GM12864 (cell line): ENCODE measurements around the gene LZTS3.
"Not testable (repeated sequence)": the region's sequence is repeated elsewhere in the genome, so short reads cannot be mapped to it uniquely, and the experiment has no call there.

Source experiments
- DNase-seq: peaks from one replicate; pipeline ENCODE4 v3.0.0-alpha.2; 2011; ENCODE audit warnings: low read depth
- H3K4me3 ChIP-seq: 2 replicates; pipeline ENCODE4 v1.5.1; 2011; ENCODE audit warnings: mild to moderate bottlenecking, low read depth, low read length, control low read depth
- TF ChIP-seq, protein P1 (sequence below): IDR thresholded peaks from 2 replicates; pipeline ENCODE4 v1.5.1; 2011; ENCODE audit warnings: low read depth, mild to moderate bottlenecking, moderate library complexity, low read length, control low read depth, inconsistent platforms; ENCODE audit errors: missing control alignments

The LZTS3 gene

DNA sequence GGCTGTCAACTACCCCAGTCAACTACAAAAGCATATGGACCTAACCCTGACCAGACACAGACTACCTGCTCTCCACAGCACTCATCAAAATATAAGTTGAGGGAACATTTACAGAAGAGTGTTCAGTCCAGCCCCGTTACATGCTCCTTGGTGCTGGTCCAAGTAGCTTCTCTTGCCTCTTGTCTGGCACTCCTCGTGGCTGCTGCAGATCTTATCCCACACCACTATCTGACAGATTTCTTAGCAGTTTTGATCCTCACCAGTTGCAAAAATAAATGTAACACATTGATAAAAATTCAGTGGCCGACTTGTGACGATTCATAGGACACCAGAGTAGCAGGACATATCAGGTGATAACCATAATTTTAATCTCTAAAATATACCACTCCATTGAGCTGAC, 44.3 kb downstream of the LZTS3 start:
- TF ChIP-seq, protein P1, sequence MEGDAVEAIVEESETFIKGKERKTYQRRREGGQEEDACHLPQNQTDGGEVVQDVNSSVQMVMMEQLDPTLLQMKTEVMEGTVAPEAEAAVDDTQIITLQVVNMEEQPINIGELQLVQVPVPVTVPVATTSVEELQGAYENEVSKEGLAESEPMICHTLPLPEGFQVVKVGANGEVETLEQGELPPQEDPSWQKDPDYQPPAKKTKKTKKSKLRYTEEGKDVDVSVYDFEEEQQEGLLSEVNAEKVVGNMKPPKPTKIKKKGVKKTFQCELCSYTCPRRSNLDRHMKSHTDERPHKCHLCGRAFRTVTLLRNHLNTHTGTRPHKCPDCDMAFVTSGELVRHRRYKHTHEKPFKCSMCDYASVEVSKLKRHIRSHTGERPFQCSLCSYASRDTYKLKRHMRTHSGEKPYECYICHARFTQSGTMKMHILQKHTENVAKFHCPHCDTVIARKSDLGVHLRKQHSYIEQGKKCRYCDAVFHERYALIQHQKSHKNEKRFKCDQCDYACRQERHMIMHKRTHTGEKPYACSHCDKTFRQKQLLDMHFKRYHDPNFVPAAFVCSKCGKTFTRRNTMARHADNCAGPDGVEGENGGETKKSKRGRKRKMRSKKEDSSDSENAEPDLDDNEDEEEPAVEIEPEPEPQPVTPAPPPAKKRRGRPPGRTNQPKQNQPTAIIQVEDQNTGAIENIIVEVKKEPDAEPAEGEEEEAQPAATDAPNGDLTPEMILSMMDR: no peak
- H3K4me3 ChIP-seq: no peak overlapping the region
- DNase-seq: no peak

DNA sequence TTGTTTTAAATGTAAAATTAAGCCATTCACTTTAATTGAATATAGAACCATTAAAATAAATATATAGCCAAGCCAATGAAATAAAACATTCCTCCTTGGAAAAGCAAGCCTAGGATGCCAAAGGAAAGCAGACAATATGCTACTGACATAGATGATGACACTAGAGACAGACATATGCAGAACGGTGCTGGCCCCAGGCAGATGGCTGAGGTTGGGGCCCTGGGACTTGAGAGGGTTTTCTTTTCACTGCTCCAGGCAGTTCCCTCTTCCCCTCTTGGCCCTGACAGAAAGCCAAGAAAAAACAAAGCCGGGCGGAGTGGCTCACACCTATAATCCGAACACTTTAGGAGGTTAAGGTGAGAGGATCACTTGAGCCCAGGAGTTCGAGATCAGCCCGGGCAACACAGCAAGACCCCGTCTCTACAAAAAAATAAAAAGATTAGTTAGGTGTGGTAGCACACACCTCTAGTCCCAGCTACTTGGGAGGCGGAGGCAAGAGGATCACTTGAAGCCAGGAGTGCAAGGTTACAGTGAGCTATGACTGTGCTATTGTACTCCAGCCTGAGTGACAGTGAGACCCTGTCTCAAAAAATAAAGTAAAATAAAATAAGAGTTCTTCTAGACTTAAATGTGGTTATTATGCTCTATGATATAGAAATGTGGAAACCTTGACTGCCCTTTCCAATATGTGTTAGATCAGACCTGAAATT, 44.9 kb downstream of the LZTS3 start:
- DNase-seq: no peak
- H3K4me3 ChIP-seq: no peak overlapping the region
- TF ChIP-seq, protein P1: no peak

DNA sequence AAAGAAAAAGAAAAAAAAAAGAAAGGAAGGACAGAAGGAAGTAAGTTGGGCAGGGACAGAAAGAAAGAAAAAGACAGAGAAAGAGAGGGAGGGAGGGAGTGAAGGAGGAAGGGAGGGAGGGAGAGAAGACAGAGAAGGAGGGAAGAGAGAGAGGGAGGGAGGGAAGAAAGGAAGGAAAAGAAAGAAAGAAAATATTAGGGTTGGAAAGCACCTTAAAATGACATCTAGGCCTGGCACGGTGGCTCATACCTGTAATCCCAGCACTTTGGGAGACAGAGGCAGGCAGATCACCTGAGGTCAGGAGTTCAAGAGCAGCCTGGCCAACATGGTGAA, 46.9 kb downstream of the LZTS3 start:
- no peak for DNase-seq
- no peak overlapping the region for H3K4me3 ChIP-seq

DNA sequence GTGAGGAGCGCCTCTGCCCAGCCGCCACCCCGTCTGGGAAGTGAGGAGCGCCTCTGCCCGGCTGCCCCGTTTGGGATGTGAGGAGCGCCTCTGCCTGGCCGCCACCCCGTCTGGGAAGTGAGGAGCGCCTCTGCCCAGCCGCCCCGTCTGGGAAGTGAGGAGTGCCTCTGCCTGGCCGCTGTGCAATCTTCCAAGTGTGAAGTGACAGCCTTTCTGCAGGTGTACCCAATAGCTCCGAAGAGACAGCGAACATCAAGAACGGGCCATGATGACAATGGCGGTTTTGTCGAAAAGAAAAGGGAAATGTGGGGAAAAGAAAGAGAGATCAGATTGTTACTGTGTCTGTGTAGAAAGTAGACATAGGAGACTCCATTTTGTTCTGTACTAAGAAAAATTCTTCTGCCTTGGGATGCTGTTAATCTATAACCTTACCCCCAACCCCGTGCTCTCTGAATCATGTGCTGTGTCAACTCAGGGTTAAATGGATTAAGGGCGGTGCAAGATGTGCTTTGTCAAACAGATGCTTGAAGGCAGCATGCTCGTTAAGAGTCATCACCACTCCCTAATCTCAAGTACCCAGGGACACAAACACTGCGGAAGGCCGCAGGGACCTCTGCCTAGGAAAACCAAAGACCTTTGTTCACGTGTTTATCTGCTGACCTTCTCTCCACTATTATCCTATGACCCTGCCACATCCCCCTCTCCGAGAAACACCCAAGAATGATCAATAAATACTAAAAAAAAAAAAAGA, 47.4 kb downstream of the LZTS3 start:
- H3K4me3 ChIP-seq, DNase-seq: not testable (repeated sequence)

More for the DNA sequence above, 46.9 kb downstream of the LZTS3 start:
- TF ChIP-seq, protein P1: no peak

DNA sequence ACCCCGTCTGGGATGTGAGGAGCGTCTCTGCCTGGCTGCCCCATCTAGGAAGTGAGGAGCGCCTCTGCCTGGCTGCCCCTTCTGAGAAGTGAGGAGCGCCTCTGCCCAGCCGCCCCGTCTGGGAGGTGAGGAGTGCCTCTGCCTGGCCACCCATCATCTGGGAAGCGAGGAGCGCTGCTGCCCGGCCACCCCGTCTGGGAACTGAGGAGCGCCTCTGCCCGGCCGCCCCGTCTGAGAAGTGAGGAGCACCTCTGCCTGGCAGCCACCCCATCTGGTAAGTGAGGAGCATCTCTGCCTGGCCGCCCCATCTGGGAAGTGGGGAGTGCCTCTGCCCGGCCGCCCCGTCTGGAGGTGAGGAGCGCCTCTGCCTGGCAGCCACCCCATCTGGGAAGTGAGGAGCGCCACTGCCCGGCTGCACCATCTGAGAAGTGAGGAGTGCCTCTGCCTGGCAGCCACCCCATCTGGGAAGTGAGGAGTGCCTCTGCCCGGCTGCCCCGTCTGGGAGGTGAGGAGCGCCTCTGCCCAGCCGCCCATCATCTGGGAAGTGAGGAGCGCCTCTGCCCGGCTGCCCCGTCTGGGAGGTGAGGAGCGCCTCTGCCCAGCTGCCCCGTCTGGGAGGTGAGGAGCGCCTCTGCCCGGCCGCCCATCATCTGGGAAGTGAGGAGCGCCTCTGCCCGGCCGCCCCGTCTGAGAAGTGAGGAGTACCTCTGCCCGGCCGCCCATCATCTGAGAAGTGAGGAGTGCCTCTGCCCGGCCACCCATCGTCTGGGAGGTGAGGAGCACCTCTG, 48.4 kb downstream of the LZTS3 start:
- not testable (repeated sequence) for H3K4me3 ChIP-seq, DNase-seq

DNA sequence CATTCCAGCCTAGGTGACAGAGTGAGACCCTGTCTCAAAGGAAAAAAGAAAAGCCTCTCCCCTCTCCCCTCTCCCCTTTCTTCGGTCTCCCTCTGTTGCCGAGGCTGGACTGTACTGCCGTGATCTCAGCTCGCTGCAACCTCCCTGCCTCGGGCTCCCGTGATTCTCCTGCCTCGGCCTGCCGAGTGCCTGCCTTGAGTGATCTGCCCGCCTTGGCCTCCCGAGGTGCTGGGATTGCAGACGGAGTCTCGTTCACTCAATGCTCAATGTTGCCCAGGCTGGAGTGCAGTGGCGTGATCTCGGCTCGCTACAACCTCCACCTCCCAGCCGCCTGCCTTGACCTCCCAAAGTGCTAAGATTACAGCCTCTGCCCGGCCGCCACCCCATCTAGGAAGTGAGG, 49.2 kb downstream of the LZTS3 start:
- DNase-seq: not testable (repeated sequence)

DNA sequence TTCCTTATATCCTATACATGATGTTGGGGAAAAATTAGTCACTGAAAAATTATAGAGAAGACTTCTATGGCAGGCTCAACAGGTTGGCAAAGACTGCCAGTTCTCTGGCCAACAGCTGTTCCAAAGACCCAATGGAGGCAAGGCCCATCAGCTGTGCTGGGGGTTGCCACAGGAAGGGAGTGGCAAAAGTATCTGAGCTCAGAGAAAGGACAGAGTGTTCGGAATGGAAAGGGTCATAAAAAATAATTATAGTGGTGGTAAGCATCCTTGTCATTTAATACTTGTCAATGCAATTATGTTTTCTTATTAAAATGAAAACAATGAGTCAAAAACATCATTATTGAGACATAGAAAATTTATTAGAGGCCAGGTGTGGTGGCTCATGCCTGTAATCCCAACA, 49.8 kb downstream of the LZTS3 start:
- H3K4me3 ChIP-seq: no peak overlapping the region
- TF ChIP-seq, protein P1: no peak
- no peak for DNase-seq

More for the DNA sequence above, 49.2 kb downstream of the LZTS3 start:
- not testable (repeated sequence) for H3K4me3 ChIP-seq

DNA sequence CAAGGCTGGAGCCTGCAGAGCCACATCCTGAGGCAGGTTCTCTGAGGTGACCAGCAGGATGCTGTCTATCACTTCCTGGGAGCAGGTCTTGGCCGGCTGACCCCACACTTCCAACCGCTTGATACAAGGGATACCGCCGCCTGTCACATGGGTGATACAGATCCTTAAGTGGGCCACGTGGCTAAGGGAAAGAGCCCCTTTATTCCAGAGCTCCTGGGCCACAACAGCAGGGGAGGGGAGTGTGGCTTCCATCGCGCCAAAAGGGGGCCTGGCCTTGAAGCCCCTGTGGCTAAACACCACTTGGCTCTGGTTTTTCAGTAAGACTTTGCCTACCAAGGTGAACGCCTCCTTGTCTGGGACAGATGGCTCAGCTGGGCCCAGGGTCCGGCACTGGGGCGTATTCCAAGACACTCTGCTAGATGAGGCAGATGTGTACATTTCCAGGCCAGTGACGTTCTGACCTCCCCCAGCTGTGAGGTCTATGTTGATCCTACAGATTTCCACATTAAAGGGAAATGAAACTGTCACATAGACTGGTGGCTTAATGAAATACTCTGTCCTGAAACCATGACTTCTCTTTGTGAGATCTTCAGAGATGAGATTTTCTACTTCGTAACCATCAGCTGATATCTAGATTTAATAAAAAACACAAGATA, 51.3 kb downstream of the LZTS3 start:
- no peak for DNase-seq
- H3K4me3 ChIP-seq: no peak overlapping the region
- TF ChIP-seq, protein P1: no peak
